Hepatocyte (in vitro differentiated cells): ENCODE data around the gene PDXP. TPM values are rescaled to one million over a fixed set of nuclear protein-coding genes. Genes with fewer than 3 reads are reported as not detected.
"Not testable (repeated sequence)": the region's sequence is repeated elsewhere in the genome, so short reads cannot be mapped to it uniquely, and the experiment has no call there.

Experiments used
- DNase-seq: peaks from one replicate; pipeline ENCODE4 v3.0.0-alpha.2; 2016; ENCODE audit warnings: low spot score
- H2AFZ ChIP-seq: fragments of 200-600 bp; sonication (generic); 2 replicates; pipeline ENCODE4 v1.6.0; 2016; ENCODE audit warnings: antibody characterized with exemption, mild to moderate bottlenecking
- H3K27ac ChIP-seq: fragments of 200-600 bp; sonication (generic); 2 replicates; pipeline ENCODE4 v1.5.1; 2016; ENCODE audit warnings: mild to moderate bottlenecking
- H3K27me3 ChIP-seq: fragments of 200-600 bp; sonication (generic); 2 replicates; pipeline ENCODE4 v1.6.1; 2016
- H3K36me3 ChIP-seq: fragments of 200-600 bp; sonication (generic); replicated peaks from 2 replicates; pipeline ENCODE4 v1.5.1; 2016; ENCODE audit warnings: low read depth; ENCODE audit not compliant: insufficient read depth
- H3K4me1 ChIP-seq: fragments of 200-600 bp; sonication (generic); 2 replicates; pipeline ENCODE4 v1.5.1; 2016; ENCODE audit warnings: mild to moderate bottlenecking, moderate library complexity; ENCODE audit not compliant: insufficient read depth
- H3K4me2 ChIP-seq: fragments of 200-600 bp; sonication (generic); 2 replicates; pipeline ENCODE4 v1.6.0; 2016
- H3K4me3 ChIP-seq: fragments of 200-600 bp; sonication (generic); 2 replicates; pipeline ENCODE4 v1.5.1; 2016; ENCODE audit warnings: mild to moderate bottlenecking
- H3K79me2 ChIP-seq: fragments of 200-600 bp; sonication (generic); 2 replicates; pipeline ENCODE4 v1.6.0; 2017; ENCODE audit warnings: mild to moderate bottlenecking
- H3K9me2 ChIP-seq: fragments of 200-600 bp; sonication (generic); replicated peaks from 2 replicates; pipeline ENCODE4 v1.6.0; 2017; ENCODE audit warnings: mild to moderate bottlenecking; ENCODE audit not compliant: insufficient read depth
- H3K9me3 ChIP-seq: fragments of 200-600 bp; sonication (generic); 2 replicates; pipeline ENCODE4 v1.5.1; 2016; ENCODE audit warnings: low read depth, mild to moderate bottlenecking
- H4K20me1 ChIP-seq: fragments of 200-600 bp; sonication (generic); 2 replicates; pipeline ENCODE4 v1.6.0; 2016; ENCODE audit warnings: mild to moderate bottlenecking; ENCODE audit not compliant: insufficient read depth, poor library complexity, severe bottlenecking
- CTCF ChIP-seq: fragments of 200-600 bp; sonication (generic); IDR thresholded peaks from 2 replicates; pipeline ENCODE4 v1.5.1; 2016; ENCODE audit warnings: antibody characterized with exemption, mild to moderate bottlenecking; ENCODE audit not compliant: poor library complexity
- EZH2 ChIP-seq: fragments of 200-600 bp; sonication (generic); IDR thresholded peaks from 2 replicates; pipeline ENCODE4 v1.6.1; 2016; ENCODE audit warnings: antibody characterized with exemption, mild to moderate bottlenecking, borderline replicate concordance
- EZH2phosphoT487 ChIP-seq: fragments of 200-600 bp; sonication (generic); IDR thresholded peaks from one replicate; pipeline ENCODE4 v1.6.1; 2018; ENCODE audit warnings: antibody characterized with exemption, mild to moderate bottlenecking, low read depth, moderate library complexity; ENCODE audit not compliant: unreplicated experiment, severe bottlenecking
- WGBS: methylation state at CpG from one replicate; pipeline ENCODE4 v1.1.6; 2016; ENCODE audit warnings: low lambda C conversion rate; ENCODE audit errors: missing lambda C conversion rate; 5-methylcytosine and 5-hydroxymethylcytosine counted together
- polyA plus RNA-seq: library from polyadenylated mRNA; unstranded; fragments of >200 nt; fragmentation: Nextera tagmentation; extraction: Ambion mirVana; gene quantifications from 2 replicates; pipeline ENCODE4 v1.2.1, GENCODE V29; 2016
- total RNA-seq: library from RNA; depleted of rRNA; stranded (reverse); fragments of >200 nt; gene quantifications from 2 replicates; pipeline ENCODE4 v1.2.3, GENCODE V29; 2014

Gene PDXP
- total RNA-seq (15.0 and 18.3 TPM in 2 replicates), polyA plus RNA-seq (25.0 and 27.6 TPM in 2 replicates)

- H2AFZ ChIP-seq: peak within 1 kb of the TSS; percentile 1
- under 1% methylated on average over 72 of the region's 101 CpGs for WGBS
- H3K27me3 ChIP-seq: no peaks in the 10 kb centered on the region
Measured at GRCh38 chr22:37658133-37659065, at the start of gene PDXP. Gene PDXP, plus strand, starts transcription at chr22:37658723. Its CDS starts 60 bp downstream, at chr22:37658783.

GRCh38 chr22:37609240-37610152, 49.0 kb upstream of the PDXP start:
- H3K27ac ChIP-seq: peak overlapping the region; percentile 95

More at GRCh38 chr22:37658133-37659065, at the start of gene PDXP:
- H3K36me3 ChIP-seq: no peaks in the 10 kb centered on the region
- DNase-seq: peak; percentile 99
- peaks cover 6% of the 10 kb centered on the region for H4K20me1 ChIP-seq
- peak within 1 kb of the TSS; percentile 96 for H3K4me2 ChIP-seq
- TF ChIP-seq EZH2phosphoT487 (no peak), CTCF (no peak), EZH2 (no peak)
- peaks cover 30% of the 10 kb centered on the region for H3K4me1 ChIP-seq
- H3K9me2 ChIP-seq: no peaks in the 10 kb centered on the region
- peak within 1 kb of the TSS; percentile 72 for H3K4me3 ChIP-seq
- peak within 1 kb of the TSS; percentile 78 for H3K27ac ChIP-seq
- H3K79me2 ChIP-seq: peaks cover 41% of the 10 kb centered on the region
- no peaks in the 10 kb centered on the region for H3K9me3 ChIP-seq

GRCh38 chr22:37610153-37610475, 48.4 kb upstream of the PDXP start:
- Histone ChIP-seq H3K27ac (peak overlapping the region; percentile 95), H3K4me3 (peak overlapping the region; percentile 70), H3K4me1 (peaks cover 24% of the 10 kb centered on the region), H3K4me2 (peak overlapping the region; percentile 94), H3K79me2 (peaks cover 28% of the 10 kb centered on the region)
- DNase-seq, H2AFZ ChIP-seq, H3K9me3 ChIP-seq, H3K27me3 ChIP-seq, H4K20me1 ChIP-seq, H3K9me2 ChIP-seq, H3K36me3 ChIP-seq: not testable (repeated sequence)
- 92% methylated on average over 3 of the region's 3 CpGs for WGBS

More at GRCh38 chr22:37609240-37610152, 49.0 kb upstream of the PDXP start:
- Histone ChIP-seq H3K4me2 (peak overlapping the region; percentile 94), H4K20me1 (no peaks in the 10 kb centered on the region), H3K36me3 (no peaks in the 10 kb centered on the region), H3K27me3 (no peaks in the 10 kb centered on the region), H3K79me2 (peaks cover 28% of the 10 kb centered on the region), H2AFZ (peak overlapping the region; percentile 50), H3K4me1 (peaks cover 24% of the 10 kb centered on the region), H3K4me3 (peak overlapping the region; percentile 70), H3K9me2 (no peaks in the 10 kb centered on the region), H3K9me3 (no peaks in the 10 kb centered on the region)
- DNase-seq: no peak
- WGBS: 22% methylated on average over 26 of the region's 26 CpGs
- TF ChIP-seq CTCF (no peak), EZH2phosphoT487 (no peak), EZH2 (no peak)
